Measurements from ENCODE around the gene ZFP3.
"Not testable (repeated sequence)": the region's sequence is repeated elsewhere in the genome, so short reads cannot be mapped to it uniquely, and the experiment has no call there.

Gene ZFP3

GRCh38 chr17:5078106-5079028 is at the start of gene ZFP3:
Gene ZFP3, plus strand, starts transcription at chr17:5078467. Its CDS starts 13,038 bp downstream, at chr17:5091505.
- DNase-seq: no peak

GRCh38 chr17:5030168-5030567 is 48.1 kb upstream of the ZFP3 start:
- not testable (repeated sequence) for DNase-seq

- DNase-seq: peak; percentile 45 to 52
These were observed 46.7 kb upstream of the ZFP3 start for GRCh38 chr17:5031365-5032082.

- no peak for DNase-seq
These were observed 45.4 kb upstream of the ZFP3 start for GRCh38 chr17:5032865-5033264.

GRCh38 chr17:5033352-5034015 is 44.8 kb upstream of the ZFP3 start:
- DNase-seq: no peak

- DNase-seq: no peak
These were observed 44.2 kb upstream of the ZFP3 start for GRCh38 chr17:5034063-5034462.

GRCh38 chr17:5034651-5035050 is 43.6 kb upstream of the ZFP3 start:
- DNase-seq: no peak

- DNase-seq: no peak
These were observed 43.0 kb upstream of the ZFP3 start, which contains the start of gene SLC52A1 for GRCh38 chr17:5035315-5035714. Gene SLC52A1, minus strand, starts transcription at chr17:5035426. Its CDS starts 820 bp downstream, at chr17:5034606.

GRCh38 chr17:5042157-5043022 is 35.9 kb upstream of the ZFP3 start:
- DNase-seq: no peak

GRCh38 chr17:5043524-5043923 is 34.7 kb upstream of the ZFP3 start:
- DNase-seq: no peak

- no peak for DNase-seq
These were observed 33.6 kb upstream of the ZFP3 start for GRCh38 chr17:5044630-5045029.

- no peak for DNase-seq
These were observed 32.8 kb upstream of the ZFP3 start for GRCh38 chr17:5045496-5045895.

GRCh38 chr17:5047446-5047845 is 30.8 kb upstream of the ZFP3 start:
- DNase-seq: no peak

- no peak for DNase-seq
These were observed 28.9 kb upstream of the ZFP3 start for GRCh38 chr17:5049314-5049841.

- DNase-seq: no peak
These were observed 28.0 kb upstream of the ZFP3 start for GRCh38 chr17:5050278-5050677.

- DNase-seq: no peak
These were observed 22.7 kb upstream of the ZFP3 start for GRCh38 chr17:5055543-5055942.

- no peak for DNase-seq
These were observed 13.0 kb upstream of the ZFP3 start for GRCh38 chr17:5065227-5065744.

GRCh38 chr17:5068236-5068635 is 10.0 kb upstream of the ZFP3 start:
- DNase-seq: no peak

- no peak for DNase-seq
These were observed 8.5 kb upstream of the ZFP3 start for GRCh38 chr17:5069724-5070123.

GRCh38 chr17:5075472-5075871 is 2.8 kb upstream of the ZFP3 start:
- DNase-seq: not testable (repeated sequence)

GRCh38 chr17:5077275-5077674 is 992 bp upstream of the ZFP3 start:
- not testable (repeated sequence) for DNase-seq

GRCh38 chr17:5077781-5078105 is 524 bp upstream of the ZFP3 start:
- DNase-seq: no peak

All from Kasumi-1 (cell line).